NCI-H1436 treated with DMSO at 0.1 percent for 48 hours (cell line): ENCODE data around the gene CBX6.
"Not testable (repeated sequence)": the region's sequence is repeated elsewhere in the genome, so short reads cannot be mapped to it uniquely, and the experiment has no call there.

Experiments
- DNase-seq: peaks from one replicate; lab custom pipeline; 2025; lab: John Stamatoyannopoulos, UW

The CBX6 gene

GRCh38 chr22:38872172-38872830 lies at the start of gene CBX6:
TSS of gene CBX6 (minus strand) at chr22:38872216. CDS start at chr22:38872190, 26 bp downstream.
- DNase-seq: peak; percentile 60

DNA sequence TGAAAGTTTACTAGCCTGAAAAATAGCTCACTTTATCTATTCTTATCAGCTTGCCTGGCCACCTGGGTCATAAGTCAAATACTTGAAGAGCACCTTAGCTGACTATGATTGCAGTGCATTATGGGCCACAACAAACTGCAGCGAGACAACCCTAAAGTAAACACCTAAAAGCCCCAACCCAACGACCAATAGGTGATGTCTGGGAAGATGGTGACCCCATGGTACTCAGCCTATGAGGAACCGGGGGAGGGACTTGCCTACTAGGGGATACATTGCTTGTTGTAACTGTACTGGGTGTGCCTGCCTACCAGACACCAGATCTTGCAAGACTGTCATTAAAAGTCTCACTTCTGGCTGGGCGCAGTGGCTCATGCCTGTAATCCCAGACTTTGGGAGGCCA lies 49.8 kb upstream of the CBX6 start:
- no peak for DNase-seq

DNA sequence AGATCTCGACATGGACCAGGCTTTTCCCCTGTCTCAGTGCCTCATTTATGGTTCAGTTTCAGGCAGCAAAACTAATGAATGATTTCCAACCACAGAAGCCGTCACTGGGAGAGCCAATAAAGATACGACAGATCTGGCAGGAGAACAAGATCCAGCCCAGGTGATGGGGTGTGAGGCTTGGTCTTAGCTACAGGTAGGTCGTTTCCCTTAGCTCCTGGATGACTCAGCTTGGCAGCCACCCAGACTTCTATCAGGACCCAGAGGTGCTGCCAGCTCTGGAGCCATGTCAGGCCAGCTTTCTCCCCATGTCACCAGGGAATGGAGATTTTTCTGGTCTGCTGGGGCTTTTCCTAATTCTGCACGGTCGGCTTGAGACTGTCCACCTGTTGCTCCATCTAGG lies 49.1 kb upstream of the CBX6 start:
- no peak for DNase-seq

GRCh38 chr22:38919631-38920190 lies 47.7 kb upstream of the CBX6 start:
- no peak for DNase-seq

DNA sequence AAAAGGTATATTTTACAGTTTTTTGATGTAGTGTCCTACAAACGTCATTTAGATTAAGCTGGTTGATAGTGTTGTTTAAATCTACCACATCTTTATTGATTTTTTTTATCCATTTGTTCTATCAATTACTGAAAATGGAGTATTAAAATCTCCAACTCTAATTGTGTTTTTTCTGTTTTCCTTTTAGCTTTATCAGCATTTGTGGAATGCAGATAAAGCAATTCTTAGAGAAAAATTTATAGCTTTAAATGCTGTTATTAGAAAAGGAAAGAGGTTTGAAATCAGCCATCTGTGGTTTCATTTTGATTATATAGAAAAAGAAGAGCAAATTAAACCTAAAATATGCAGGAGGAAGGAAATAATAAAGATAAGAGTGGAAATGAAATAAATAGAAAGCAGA lies 39.4 kb upstream of the CBX6 start:
- DNase-seq: no peak

- DNase-seq: no peak
These were observed 35.8 kb upstream of the CBX6 start for GRCh38 chr22:38907767-38908166.

GRCh38 chr22:38906052-38906451 lies 34.0 kb upstream of the CBX6 start:
- DNase-seq: no peak

- DNase-seq: not testable (repeated sequence)
These were observed 32.1 kb upstream of the CBX6 start for GRCh38 chr22:38904052-38904617.

DNA sequence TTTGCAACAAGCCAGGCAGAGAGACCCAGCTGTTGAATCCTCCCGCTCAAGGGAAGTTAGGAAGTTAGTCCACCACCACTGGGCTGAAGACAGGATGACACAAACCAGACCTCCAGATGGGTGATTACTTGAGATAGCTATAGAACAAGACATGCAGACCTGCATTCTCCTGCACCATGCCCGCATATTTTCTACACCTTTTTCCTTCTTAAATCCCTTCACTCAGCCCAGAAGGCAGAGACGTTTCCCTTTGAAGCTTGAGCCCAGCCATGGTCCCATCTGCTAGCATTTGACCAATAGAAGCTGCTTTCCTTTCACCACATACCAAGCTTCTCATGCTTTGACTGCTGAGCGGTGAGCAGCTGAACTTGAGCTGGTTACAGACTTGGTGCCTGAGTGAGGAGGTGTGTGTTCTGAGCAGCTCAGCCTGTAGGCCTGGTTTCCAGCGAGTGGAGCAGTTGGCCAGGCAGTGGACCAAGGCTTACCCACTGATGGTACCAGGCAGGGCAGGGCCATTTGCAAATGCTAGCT lies 29.2 kb upstream of the CBX6 start:
- no peak for DNase-seq

- no peak for DNase-seq
These were observed 28.7 kb upstream of the CBX6 start for GRCh38 chr22:38900677-38901076.

DNA sequence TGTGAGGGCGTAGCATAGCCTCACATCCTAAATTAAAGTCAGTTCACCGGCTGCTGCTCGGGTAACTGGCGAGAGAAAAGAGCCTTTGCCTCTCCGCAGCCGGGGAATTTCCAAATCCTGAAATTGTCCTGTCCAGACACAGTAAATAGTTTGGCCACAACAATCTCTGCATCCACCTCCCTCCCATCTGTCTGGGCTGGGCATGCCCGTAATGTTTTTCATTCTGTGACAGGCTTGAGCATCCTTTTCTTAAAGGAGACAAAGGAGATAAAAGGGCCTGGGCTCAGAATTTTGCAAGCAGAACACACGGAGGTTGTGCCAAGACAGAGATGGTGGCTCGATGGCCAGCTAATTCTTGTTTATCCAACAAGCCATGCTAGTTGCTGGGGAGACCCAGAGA lies 19.2 kb upstream of the CBX6 start:
- no peak for DNase-seq

DNA sequence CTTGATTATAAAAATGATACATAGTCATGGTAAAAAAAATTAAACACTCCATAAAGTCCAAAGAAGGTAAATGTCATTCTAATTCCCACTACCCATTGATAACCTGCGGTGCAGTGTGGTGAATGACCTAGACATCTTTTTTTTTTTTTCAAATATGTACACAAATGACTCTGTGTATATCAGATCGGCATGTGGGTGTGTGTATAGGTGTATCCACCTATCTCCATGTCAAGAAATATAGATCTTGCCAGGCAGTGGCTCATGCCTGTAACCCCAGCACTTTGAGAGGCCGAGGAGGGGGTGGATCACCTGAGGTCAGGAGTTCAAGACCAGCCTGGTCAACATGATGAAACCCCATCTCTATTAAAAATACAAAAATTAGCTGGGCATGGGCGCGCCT lies 18.4 kb upstream of the CBX6 start:
- DNase-seq: no peak

- no peak for DNase-seq
These were observed 14.3 kb upstream of the CBX6 start for GRCh38 chr22:38886333-38886732.

DNA sequence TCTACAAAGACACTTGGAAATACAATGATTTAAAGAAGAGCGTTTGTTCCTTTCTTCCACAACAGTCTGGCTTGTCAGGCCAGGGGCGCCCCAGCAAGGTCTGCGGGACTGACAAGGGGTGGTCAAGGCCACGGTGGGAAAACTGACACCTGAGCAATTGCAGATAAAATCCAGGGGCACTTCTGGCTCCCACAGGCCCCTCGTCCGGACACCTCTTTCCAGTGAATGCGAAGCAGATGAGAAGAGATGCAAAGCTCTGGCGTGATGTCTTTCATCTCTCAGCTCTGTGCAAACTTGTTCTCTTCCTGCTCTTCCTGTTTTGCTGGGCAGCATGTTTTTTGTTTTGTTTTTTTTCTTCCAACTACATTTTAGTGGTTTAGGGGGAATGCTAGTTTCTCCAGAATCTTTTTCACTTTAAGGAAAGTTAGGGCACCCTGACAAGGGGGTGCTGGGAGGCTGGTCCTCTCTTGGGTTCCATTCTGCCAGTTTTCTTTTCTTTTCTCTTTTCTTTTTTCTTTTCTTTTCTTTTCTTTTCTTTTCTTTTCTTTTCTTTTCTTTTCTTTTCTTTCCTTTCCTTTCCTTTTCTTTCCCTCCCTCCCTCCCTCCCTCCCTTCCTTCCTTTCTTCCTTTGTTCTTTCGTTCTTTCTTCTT lies 11.1 kb upstream of the CBX6 start:
- no peak for DNase-seq

- no peak for DNase-seq
These were observed 10.2 kb upstream of the CBX6 start for GRCh38 chr22:38881997-38882879.

DNA sequence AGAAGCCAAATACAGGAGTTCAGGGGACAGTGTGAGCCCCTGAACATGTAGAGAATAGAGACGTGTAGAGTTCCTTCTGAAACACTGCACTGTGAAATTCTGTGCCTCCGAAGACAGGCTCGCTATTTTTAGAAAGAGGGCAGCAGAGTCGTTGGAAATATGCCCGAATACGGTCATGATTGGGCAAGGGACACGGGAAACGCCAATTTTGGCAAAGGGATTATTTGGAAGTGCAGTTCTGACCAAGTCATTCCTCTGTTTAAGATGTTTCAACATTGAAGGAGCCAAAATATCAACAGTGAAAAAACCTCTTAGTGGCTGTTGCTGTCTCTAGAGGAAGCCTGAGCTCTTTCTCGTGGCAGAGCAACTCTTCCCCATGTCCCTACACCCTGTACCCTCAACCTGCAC lies 9.5 kb upstream of the CBX6 start:
- DNase-seq: no peak

DNA sequence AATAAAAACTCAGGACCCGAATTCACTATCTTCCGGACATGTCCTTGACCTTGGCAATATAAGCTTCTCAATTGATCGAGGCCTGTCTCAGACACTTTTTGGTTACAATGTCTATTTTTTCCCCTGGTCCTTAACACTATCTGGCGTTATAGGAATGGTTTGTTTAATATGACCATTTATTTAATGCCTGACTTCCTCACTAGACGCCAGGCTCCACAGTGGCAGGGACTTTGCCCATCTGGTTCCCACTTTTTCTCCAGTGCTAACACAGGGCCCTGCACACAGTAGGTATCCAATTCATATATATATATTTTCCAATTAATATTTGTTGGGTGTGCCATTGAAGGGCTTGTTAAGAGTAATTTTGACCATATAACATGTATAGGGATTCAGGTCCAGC lies 7.9 kb upstream of the CBX6 start:
- DNase-seq: no peak

GRCh38 chr22:38879108-38879729 lies 7.2 kb upstream of the CBX6 start:
- no peak for DNase-seq

DNA sequence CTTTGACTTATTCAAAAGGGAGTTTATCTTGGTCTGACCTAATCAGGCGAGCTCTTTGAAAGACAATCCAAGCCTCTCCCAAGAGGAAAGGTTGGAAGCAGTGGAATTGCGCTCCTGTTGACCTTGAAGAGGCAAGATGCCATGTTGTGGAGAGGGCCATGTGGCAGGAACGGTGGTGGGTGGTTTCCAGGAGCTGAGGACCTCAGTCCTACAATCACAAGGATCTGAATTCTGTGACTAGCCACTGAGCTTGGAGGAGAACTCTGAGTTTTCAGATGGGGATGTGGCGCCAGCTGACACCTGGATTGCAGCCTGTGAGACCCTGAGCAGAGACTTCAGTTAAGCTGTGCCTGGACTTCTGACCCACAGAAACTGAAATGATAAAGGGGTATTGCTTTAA lies 6.0 kb upstream of the CBX6 start:
- DNase-seq: no peak

DNA sequence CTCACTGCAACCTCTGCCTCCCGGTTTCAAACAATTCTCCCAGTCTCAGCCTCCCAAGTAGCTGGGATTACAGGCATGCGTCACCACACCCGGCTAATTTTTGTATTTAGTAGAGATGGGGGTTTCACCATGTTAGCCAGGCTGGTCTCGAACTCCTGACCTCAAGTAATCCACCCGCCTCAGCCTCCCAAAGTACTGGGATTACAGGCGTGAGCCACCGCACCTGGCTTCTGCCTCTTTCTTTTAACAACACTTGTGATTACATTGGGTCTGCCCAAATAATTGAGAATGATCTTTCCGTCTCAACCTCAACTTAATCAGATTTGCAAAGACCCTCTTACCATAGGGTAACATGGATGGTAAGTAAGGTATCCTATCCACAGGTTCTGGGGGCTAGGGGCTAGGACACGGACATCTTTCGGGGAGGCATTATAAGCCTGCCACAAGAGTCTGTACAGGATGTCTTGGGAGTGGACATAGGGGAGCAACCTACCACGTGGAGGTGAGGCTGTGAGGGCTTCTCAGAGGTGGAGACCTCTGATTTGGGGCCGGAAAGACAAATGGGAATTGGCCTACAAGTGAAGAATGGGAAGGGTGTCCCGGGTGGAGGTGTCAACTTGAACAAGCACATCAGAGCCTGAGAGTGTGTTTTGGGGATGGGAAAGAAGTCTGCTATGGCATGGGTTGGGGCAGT lies 2.7 kb upstream of the CBX6 start:
- no peak for DNase-seq
